Common myeloid progenitor, CD34-positive (primary cell): ENCODE measurements around the gene RAPGEF4.
A peak's percentile ranks its signal among the peaks of the same experiment; 100 is the strongest.

Experiments used
- CTCF ChIA-PET: fragments of 350-600 bp; sonication (Branson Sonifier 250); formaldehyde crosslinking; loops from one replicate; lab custom pipeline; 2021; ENCODE audit warnings: antibody characterized with exemption; lab: Charles Lee
- POLR2A ChIA-PET: fragments of 350-600 bp; sonication (Branson Sonifier 250); formaldehyde crosslinking; loops from one replicate; lab custom pipeline; 2021; ENCODE audit warnings: antibody characterized with exemption; lab: Charles Lee
- DNase-seq, 3 donors: peaks; one replicate each; pipeline versions ENCODE4 v3.0.0 to v3.0.0-alpha.2; 2013
- H3K27ac ChIP-seq, 2 experiments: 1 replicate in 1 of 2; 2 replicates in 1 of 2; pipeline ENCODE4 v1.7.0; 2013; ENCODE audit warnings: inconsistent platforms in 2 of 2, low read length in 2 of 2, mild to moderate bottlenecking in 2 of 2, low read depth in 1 of 2, moderate library complexity in 1 of 2; ENCODE audit not compliant: severe bottlenecking in 2 of 2, insufficient read depth in 1 of 2, poor library complexity in 1 of 2
- H3K27me3 ChIP-seq, 5 experiments: replicated peaks in 2 of 5; 1 replicate in 3 of 5; 2 replicates in 2 of 5; pipeline versions ENCODE4 v1.6.1 to v1.7.0; 2013; ENCODE audit warnings: low read length in 4 of 5, mild to moderate bottlenecking in 2 of 5, moderate library complexity in 2 of 5, inconsistent platforms in 1 of 5; ENCODE audit not compliant: insufficient read depth in 5 of 5, control insufficient read depth in 4 of 5
- H3K36me3 ChIP-seq, 4 experiments: 1 replicate in 2 of 4; 2 replicates in 2 of 4; pipeline versions ENCODE4 v1.6.1 to v1.7.0; 2013; ENCODE audit warnings: low read length in 3 of 4, control low read depth in 1 of 4, mild to moderate bottlenecking in 1 of 4; ENCODE audit not compliant: control insufficient read depth in 4 of 4, insufficient read depth in 4 of 4
- H3K4me1 ChIP-seq, 4 experiments: 1 replicate in 3 of 4; 2 replicates in 1 of 4; pipeline versions ENCODE4 v1.6.1 to v1.7.1; 2013; ENCODE audit warnings: low read length in 3 of 4, mild to moderate bottlenecking in 3 of 4, control low read depth in 1 of 4, inconsistent platforms in 1 of 4, moderate library complexity in 1 of 4; ENCODE audit not compliant: control insufficient read depth in 4 of 4, insufficient read depth in 4 of 4; ENCODE audit errors: control extremely low read depth in 1 of 4
- H3K4me3 ChIP-seq, 7 experiments: 1 replicate in 4 of 7; 2 replicates in 3 of 7; pipeline versions ENCODE4 v1.5.1 to v1.7.0; 2013; ENCODE audit warnings: mild to moderate bottlenecking in 7 of 7, low read length in 6 of 7, moderate library complexity in 6 of 7, inconsistent platforms in 2 of 7, low read depth in 2 of 7, control low read depth in 1 of 7; ENCODE audit not compliant: insufficient read depth in 4 of 7, control insufficient read depth in 1 of 7; ENCODE audit errors: extremely low read depth in 1 of 7
- H3K9me3 ChIP-seq, 5 experiments: 1 replicate in 4 of 5; 2 replicates in 1 of 5; pipeline versions ENCODE4 v1.6.1 to v1.7.1; 2013; ENCODE audit warnings: low read length in 4 of 5, mild to moderate bottlenecking in 2 of 5, inconsistent platforms in 1 of 5, low read depth in 1 of 5, moderate library complexity in 1 of 5; ENCODE audit not compliant: control insufficient read depth in 4 of 5, insufficient read depth in 2 of 5; ENCODE audit errors: control extremely low read depth in 1 of 5
- WGBS: methylation state at CpG from one replicate; pipeline ENCODE4 v1.1.5; 2013; ENCODE audit not compliant: insufficient coverage; 5-methylcytosine and 5-hydroxymethylcytosine counted together

The RAPGEF4 gene

GRCh38 chr2:172725746-172726145, 9.9 kb upstream of the RAPGEF4 start:
- ChIA-PET POLR2A (no interaction called here), CTCF (no interaction called here)
- Histone ChIP-seq H3K4me1 (peaks cover 3 to 16% (median 9%) of the 10 kb centered on the region in 4 experiments), H3K36me3 (no peaks in the 10 kb centered on the region), H3K9me3 (peaks cover 0 to 1% (median 0%) of the 10 kb centered on the region in 5 experiments), H3K27ac (no peak overlapping the region), H3K27me3 (peaks cover 0 to 3% (median 0%) of the 10 kb centered on the region in 5 experiments), H3K4me3 (no peak overlapping the region)
- 97% methylated on average over 3 of the region's 3 CpGs for WGBS
- no peak for DNase-seq

DNA sequence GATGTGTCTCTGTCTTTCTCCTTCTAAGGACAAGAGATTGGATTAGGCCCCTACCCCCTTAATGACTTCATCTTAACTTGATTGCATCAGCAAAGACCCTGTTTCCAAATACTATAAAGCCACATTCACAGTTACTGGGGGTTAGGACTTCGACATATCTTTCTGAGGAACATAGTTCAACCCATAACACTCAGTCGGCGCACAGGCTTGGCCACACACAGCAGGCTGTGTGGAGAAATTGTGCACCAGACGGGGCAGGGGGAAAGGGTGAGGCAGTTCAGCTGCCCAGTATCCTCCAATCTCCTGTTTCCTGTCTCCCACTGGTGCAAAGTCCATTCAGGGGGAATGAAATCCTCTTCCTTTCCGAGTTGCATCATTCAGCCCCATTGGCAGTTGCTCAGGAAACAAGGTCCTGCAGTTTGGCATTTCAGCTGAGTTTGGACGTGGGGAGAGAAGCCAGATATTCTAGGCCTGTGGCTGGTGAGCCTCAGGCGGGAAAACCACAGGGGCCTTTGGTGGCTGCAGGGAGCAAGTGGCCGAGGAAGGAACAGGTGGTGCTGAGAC, 9.4 kb upstream of the RAPGEF4 start:
- H3K27me3 ChIP-seq: peaks cover 0 to 8% (median 0%) of the 10 kb centered on the region in 5 experiments
- ChIA-PET CTCF (interaction anchor here (1.7 kb wide), 1 partner anchor 10 kb away, joined by 3 read pairs; no protein-coding TSS in a partner anchor), POLR2A (no interaction called here)
- no peak for DNase-seq
- no peak overlapping the region for H3K27ac ChIP-seq
- H3K4me1 ChIP-seq: peaks cover 3 to 18% (median 9%) of the 10 kb centered on the region in 4 experiments
- H3K36me3 ChIP-seq: no peaks in the 10 kb centered on the region
- H3K4me3 ChIP-seq: no peak overlapping the region
- 10% methylated on average over 5 of the region's 8 CpGs for WGBS
- H3K9me3 ChIP-seq: peaks cover 0 to 1% (median 0%) of the 10 kb centered on the region in 5 experiments

GRCh38 chr2:172730411-172730810, 5.2 kb upstream of the RAPGEF4 start:
- Histone ChIP-seq H3K4me3 (no peak overlapping the region), H3K4me1 (peaks cover 0 to 18% (median 11%) of the 10 kb centered on the region in 4 experiments), H3K36me3 (no peaks in the 10 kb centered on the region), H3K9me3 (no peaks in the 10 kb centered on the region), H3K27me3 (peaks cover 0 to 30% (median 7%) of the 10 kb centered on the region in 5 experiments), H3K27ac (no peak overlapping the region)
- no peak for DNase-seq
- ChIA-PET CTCF (no interaction called here), POLR2A (no interaction called here)
- WGBS: 100% methylated on average over 1 of the region's 2 CpGs

DNA sequence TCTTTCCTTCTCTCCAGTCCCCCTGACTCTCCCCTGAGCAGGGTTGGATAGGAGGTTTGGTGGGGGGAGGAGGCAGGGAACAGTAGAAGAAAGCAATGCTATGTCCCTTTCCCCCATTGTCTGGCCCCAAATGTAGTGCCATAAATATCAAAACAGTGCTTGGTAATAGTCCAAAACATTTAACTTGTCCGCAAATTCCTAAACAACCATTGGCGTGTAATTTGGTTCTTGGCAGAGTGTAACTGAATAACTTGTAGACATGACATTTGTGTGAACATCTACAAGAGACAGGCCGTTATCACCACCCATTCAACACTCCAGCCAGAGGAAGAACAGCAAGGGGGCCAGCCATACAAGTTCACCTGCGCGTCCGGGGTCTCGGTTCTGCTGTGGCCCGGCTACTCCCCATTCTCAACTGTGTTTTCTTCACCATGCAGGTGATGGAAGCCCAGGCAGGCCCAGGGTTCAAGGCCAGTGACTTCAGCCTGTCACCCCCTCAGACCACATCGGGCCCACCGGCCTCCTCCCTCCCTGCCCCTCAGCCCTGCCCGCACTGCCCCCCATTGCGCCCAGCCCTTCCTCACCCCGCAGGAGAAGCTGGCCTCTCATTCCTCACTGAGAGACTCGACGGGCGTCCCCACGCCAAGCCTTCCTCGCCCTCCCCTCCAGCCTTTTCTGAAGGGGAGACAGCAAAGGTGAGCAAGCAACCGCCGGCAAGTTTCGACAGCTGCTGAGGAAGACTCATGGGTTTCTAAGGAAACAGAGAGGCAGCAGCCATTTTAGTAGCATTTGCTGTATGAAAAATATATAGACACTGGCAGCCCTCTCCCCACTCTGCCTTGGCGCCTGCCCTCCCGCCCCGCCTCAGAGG, 699 bp upstream of the RAPGEF4 start:
- 49% methylated on average over 17 of the region's 24 CpGs for WGBS
- H3K4me1 ChIP-seq: peaks cover 0 to 13% (median 10%) of the 10 kb centered on the region in 4 experiments
- peak overlapping the region; percentile 23 to 77 (median 62) for H3K4me3 ChIP-seq
- ChIA-PET CTCF (interaction anchor here (1.4 kb wide), 1 partner anchor 25 kb away, joined by 5 read pairs; no protein-coding TSS in a partner anchor), POLR2A (no interaction called here)
- no peak overlapping the region for H3K27ac ChIP-seq
- no peaks in the 10 kb centered on the region for H3K36me3 ChIP-seq
- H3K9me3 ChIP-seq: no peaks in the 10 kb centered on the region
- DNase-seq: peak in 1 of 3 donors; percentile 43
- H3K27me3 ChIP-seq: peaks cover 7 to 60% (median 16%) of the 10 kb centered on the region in 5 experiments

GRCh38 chr2:172736424-172737174, 954 bp downstream of the RAPGEF4 start:
- POLR2A ChIA-PET: no interaction called here
- peaks cover 7 to 61% (median 16%) of the 10 kb centered on the region in 5 experiments for H3K27me3 ChIP-seq
- WGBS: 38% methylated on average over 8 of the region's 16 CpGs
- no peaks in the 10 kb centered on the region for H3K9me3 ChIP-seq
- CTCF ChIA-PET: interaction anchor here (0.9 to 1.3 kb wide), 2 partner anchors 9 to 32 kb away, joined by 3 read pairs; no protein-coding TSS in a partner anchor
- no peaks in the 10 kb centered on the region for H3K36me3 ChIP-seq
- peak overlapping the region in 6 of 7 experiments; percentile 39 to 77 (median 64) for H3K4me3 ChIP-seq
- H3K4me1 ChIP-seq: peaks cover 0 to 13% (median 9%) of the 10 kb centered on the region in 4 experiments
- peak in 2 of 3 donors; percentile 35 to 60 for DNase-seq
- no peak overlapping the region for H3K27ac ChIP-seq

DNA sequence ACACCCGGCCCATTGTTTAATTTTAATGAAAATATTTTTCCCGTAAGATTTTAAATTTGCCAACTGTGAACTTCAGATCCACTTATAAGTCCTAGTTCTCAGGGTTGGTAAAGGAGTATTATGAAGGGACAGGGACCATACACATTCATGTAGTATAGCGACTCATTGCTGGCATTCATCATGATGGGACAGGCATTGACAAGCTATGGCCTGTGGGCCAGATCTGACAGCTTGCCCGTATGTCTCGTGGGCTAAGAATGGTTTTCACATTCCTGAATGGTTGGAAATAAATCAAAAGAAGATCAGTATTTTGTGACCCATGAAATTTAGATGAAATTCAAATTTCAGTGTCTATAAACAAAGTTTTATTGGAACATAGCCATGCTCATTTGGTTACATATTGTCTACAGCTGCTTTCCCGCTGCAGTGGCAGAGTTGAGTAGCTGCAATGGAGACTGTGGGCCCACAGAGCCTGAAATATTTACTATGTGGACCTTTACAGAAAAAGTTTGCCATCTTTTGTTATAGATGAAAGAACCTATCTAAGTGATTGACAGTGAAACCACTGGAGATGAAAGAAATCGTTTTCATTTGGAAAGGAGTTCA, 4.1 kb downstream of the RAPGEF4 start:
- no peak overlapping the region for H3K4me3 ChIP-seq
- no peak for DNase-seq
- H3K4me1 ChIP-seq: peaks cover 0 to 13% (median 9%) of the 10 kb centered on the region in 4 experiments
- ChIA-PET CTCF (interaction anchor here (1.0 kb wide), 1 partner anchor 16 kb away, joined by 3 read pairs; no protein-coding TSS in a partner anchor), POLR2A (no interaction called here)
- no peak overlapping the region for H3K27ac ChIP-seq
- H3K9me3 ChIP-seq: peaks cover 0 to 9% (median 3%) of the 10 kb centered on the region in 5 experiments
- H3K36me3 ChIP-seq: no peaks in the 10 kb centered on the region
- 100% methylated on average over 6 of the region's 7 CpGs for WGBS
- H3K27me3 ChIP-seq: peaks cover 4 to 46% (median 11%) of the 10 kb centered on the region in 5 experiments
